CD4-positive, alpha-beta memory T cell (primary cell): Measurements from ENCODE around the gene KPNB1. TPM values are rescaled to one million over a fixed set of nuclear protein-coding genes. Genes with fewer than 3 reads are reported as not detected.

Experiments
- CTCF ChIA-PET: fragments of 350-600 bp; sonication (Branson Sonifier 250); formaldehyde crosslinking; loops from one replicate; lab custom pipeline; 2021; ENCODE audit warnings: inconsistent platforms; ENCODE audit not compliant: partially characterized antibody; lab: Charles Lee
- POLR2A ChIA-PET: fragments of 350-600 bp; sonication (Branson Sonifier 250); formaldehyde crosslinking; loops from one replicate; lab custom pipeline; 2021; ENCODE audit not compliant: partially characterized antibody; lab: Charles Lee
- DNase-seq, 5 donors: peaks; one replicate each; pipeline versions ENCODE4 v3.0.0 to v3.0.0-alpha.2; 2020 to 2022; ENCODE audit warnings: mixed read lengths in 1 of 5
- H3K27ac ChIP-seq: one replicate; pipeline ENCODE4 v1.7.0; 2013; ENCODE audit warnings: low read depth, low read length
- H3K27me3 ChIP-seq: 2 replicates; pipeline ENCODE4 v1.7.0; 2013; ENCODE audit warnings: mild to moderate bottlenecking, low read length, moderate library complexity; ENCODE audit not compliant: insufficient read depth
- H3K36me3 ChIP-seq: 2 replicates; pipeline ENCODE4 v1.7.0; 2013; ENCODE audit warnings: mild to moderate bottlenecking, low read length, moderate library complexity; ENCODE audit not compliant: insufficient read depth
- H3K4me1 ChIP-seq: 2 replicates; pipeline ENCODE4 v1.7.0; 2013; ENCODE audit warnings: mild to moderate bottlenecking, low read length, moderate library complexity; ENCODE audit not compliant: insufficient read depth
- H3K4me3 ChIP-seq, 2 donors: one replicate each; pipeline ENCODE4 v1.7.0; 2013; ENCODE audit warnings: low read length in 2 of 2, mild to moderate bottlenecking in 1 of 2
- H3K9me3 ChIP-seq, 2 donors: one replicate each; pipeline ENCODE4 v1.7.0; 2013; ENCODE audit warnings: low read length in 2 of 2, control low read depth in 1 of 2; ENCODE audit not compliant: control insufficient read depth in 1 of 2
- H3K27ac Mint-ChIP-seq, 7 donors: one replicate each; pipeline ENCODE4 v1.8.0; 2020 to 2021; ENCODE audit warnings: mixed read lengths in 7 of 7, mild to moderate bottlenecking in 6 of 7, inconsistent platforms in 3 of 7, moderate library complexity in 3 of 7
- H3K27me3 Mint-ChIP-seq, 2 donors: one replicate each; pipeline ENCODE4 v1.8.0; 2020 to 2021; ENCODE audit warnings: mixed read lengths in 2 of 2
- H3K36me3 Mint-ChIP-seq, 2 donors: one replicate each; pipeline ENCODE4 v1.8.0; 2020 to 2021; ENCODE audit warnings: mixed read lengths in 2 of 2, inconsistent platforms in 1 of 2, mild to moderate bottlenecking in 1 of 2
- H3K4me1 Mint-ChIP-seq, 4 donors: one replicate each; pipeline ENCODE4 v1.8.0; 2020 to 2021; ENCODE audit warnings: mixed read lengths in 4 of 4, mild to moderate bottlenecking in 1 of 4
- H3K4me3 Mint-ChIP-seq, 8 donors: one replicate each; pipeline ENCODE4 v1.8.0; 2020 to 2021; ENCODE audit warnings: mixed read lengths in 8 of 8, mild to moderate bottlenecking in 7 of 8, moderate library complexity in 6 of 8, inconsistent platforms in 3 of 8
- H3K9me3 Mint-ChIP-seq, 8 donors: one replicate each; pipeline ENCODE4 v1.8.0; 2020 to 2021; ENCODE audit warnings: mixed read lengths in 8 of 8, mild to moderate bottlenecking in 5 of 8, inconsistent platforms in 3 of 8, moderate library complexity in 1 of 8
- intact Hi-C: fragments of 100-400 bp; cut with micrococcal nuclease; formaldehyde crosslinking; loops from one replicate; pipeline ENCODE4 v1.15.1; 2023
- polyA plus RNA-seq, 2 donors: library from polyadenylated mRNA; unstranded; fragments of 300-500 nt; fragmentation: Illumina TruSeq; gene quantifications; one replicate each; pipeline ENCODE4 v1.2.3, GENCODE V29; 2021
- total RNA-seq, 2 experiments: library from RNA; stranded (reverse); gene quantifications; one replicate each; pipeline ENCODE4 v1.2.3, GENCODE V29; 2021

KPNB1 gene
- total and polyA plus RNA-seq, 4 experiments from 2014 or later = 13.4 to 268 (median 142) TPM

DNA sequence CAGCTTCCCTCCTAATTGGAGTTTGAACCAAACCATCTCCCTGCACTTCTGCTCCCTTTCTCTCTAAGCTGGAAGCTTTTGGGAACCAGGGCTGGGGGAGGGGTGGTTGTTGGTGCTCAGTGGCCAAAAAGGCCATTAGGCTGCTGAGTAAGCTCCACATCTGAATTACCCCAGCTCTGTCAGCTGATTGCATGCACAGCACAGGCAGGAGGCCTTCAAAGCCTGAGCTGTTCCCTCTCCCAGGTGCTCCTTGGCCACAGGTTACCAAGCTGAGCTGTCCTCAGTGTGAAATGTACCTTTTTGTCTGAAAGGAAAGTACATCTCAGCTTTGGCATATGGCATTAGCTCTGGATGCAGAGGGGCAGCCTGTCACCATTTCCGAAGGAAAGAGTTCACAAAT is 38.0 kb downstream of the KPNB1 start:
- Histone ChIP-seq H3K4me3 (no peak overlapping the region), H3K27ac (no peak overlapping the region), H3K36me3 (peaks cover 10% of the 10 kb centered on the region), H3K9me3 (no peaks in the 10 kb centered on the region), H3K4me1 (peaks cover 9% of the 10 kb centered on the region), H3K27me3 (no peaks in the 10 kb centered on the region)
- H3K4me3 Mint-ChIP-seq = no peak overlapping the region
- POLR2A ChIA-PET = interaction anchor here (1.1 to 1.7 kb wide), 2 partner anchors 39 to 48 kb away, joined by 4 to 7 read pairs; no protein-coding TSS in a partner anchor
- peaks cover 9 to 34% of the 10 kb centered on the region in 2 donors for H3K36me3 Mint-ChIP-seq
- peaks cover 2 to 26% (median 13%) of the 10 kb centered on the region in 4 donors for H3K4me1 Mint-ChIP-seq
- DNase-seq = no peak
- intact Hi-C loops = no loop called here
- H3K27ac Mint-ChIP-seq = no peak overlapping the region
- H3K9me3 Mint-ChIP-seq = no peaks in the 10 kb centered on the region
- CTCF ChIA-PET = interaction anchor here (1.4 to 2.3 kb wide), 5 partner anchors 10 to 45 kb away, joined by 4 to 9 read pairs (median 7); partner anchors contain the start of gene TBX21
- H3K27me3 Mint-ChIP-seq = no peaks in the 10 kb centered on the region

- H3K9me3 Mint-ChIP-seq = no peaks in the 10 kb centered on the region
- no peak for DNase-seq
- H3K27ac Mint-ChIP-seq = peak overlapping the region in 1 of 7 donors; percentile 52
- peaks cover 19% of the 10 kb centered on the region for H3K4me1 ChIP-seq
- peaks cover 4% of the 10 kb centered on the region for H3K36me3 ChIP-seq
- H3K27me3 Mint-ChIP-seq = no peaks in the 10 kb centered on the region
- no peak overlapping the region for H3K27ac ChIP-seq
- H3K36me3 Mint-ChIP-seq = peaks cover 5 to 14% of the 10 kb centered on the region in 2 donors
- peaks cover 11 to 38% (median 19%) of the 10 kb centered on the region in 4 donors for H3K4me1 Mint-ChIP-seq
- H3K4me3 ChIP-seq = no peak overlapping the region
- intact Hi-C loops = no loop called here
- H3K4me3 Mint-ChIP-seq = no peak overlapping the region
- H3K9me3 ChIP-seq = no peaks in the 10 kb centered on the region
- ChIA-PET CTCF (interaction anchor here (1.6 kb wide), 1 partner anchor 9 kb away, joined by 7 read pairs; no protein-coding TSS in a partner anchor), POLR2A (interaction anchor here (1.5 kb wide), 1 partner anchor 12 kb away, joined by 4 read pairs; no protein-coding TSS in a partner anchor)
- no peaks in the 10 kb centered on the region for H3K27me3 ChIP-seq
These were observed 40.4 kb downstream of the KPNB1 start for GRCh38 chr17:47690121-47690520.

DNA sequence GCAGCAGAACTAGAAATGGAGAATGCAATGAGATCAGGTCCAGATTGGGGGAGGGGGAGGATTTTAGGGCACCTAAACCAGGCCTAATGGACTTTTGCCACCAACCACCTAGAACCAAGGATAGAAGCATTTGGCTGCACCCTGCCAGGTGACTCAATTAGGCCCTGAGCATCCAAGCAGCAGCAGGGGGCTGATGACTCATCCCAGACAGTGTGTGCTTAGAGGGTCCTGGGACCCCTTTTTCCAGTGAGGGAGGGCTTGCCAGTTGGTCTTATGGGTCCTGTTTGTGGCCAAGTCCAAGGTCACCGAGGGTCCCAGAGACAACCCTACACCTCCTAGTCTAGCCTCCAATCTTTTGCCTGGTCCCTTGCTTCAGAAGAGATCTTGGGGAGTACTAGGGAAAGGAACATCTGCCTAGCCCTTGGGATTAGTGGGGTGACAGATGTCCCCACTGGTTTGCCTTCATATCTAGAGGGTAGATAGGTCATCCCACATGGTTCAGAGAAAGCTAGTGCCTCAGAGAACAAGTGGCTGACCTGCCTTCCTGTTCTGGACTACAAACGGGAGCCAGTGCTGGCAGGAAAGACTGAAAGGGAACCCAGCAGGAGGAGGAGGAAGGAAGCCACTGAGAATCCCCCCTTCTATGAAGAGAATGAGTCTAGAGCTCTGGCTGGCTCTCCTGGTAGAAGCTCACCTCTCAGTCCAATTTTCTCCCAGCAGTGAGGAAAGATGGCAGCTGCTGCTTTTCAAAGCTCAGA is 42.6 kb downstream of the KPNB1 start:
- no peaks in the 10 kb centered on the region for H3K9me3 Mint-ChIP-seq
- Histone ChIP-seq H3K9me3 (no peaks in the 10 kb centered on the region), H3K4me1 (peaks cover 27% of the 10 kb centered on the region), H3K27ac (no peak overlapping the region), H3K27me3 (no peaks in the 10 kb centered on the region), H3K36me3 (no peaks in the 10 kb centered on the region), H3K4me3 (no peak overlapping the region)
- peaks cover 12 to 40% (median 24%) of the 10 kb centered on the region in 4 donors for H3K4me1 Mint-ChIP-seq
- ChIA-PET POLR2A (interaction anchor here (0.8 to 3.7 kb wide), 7 partner anchors 9 to 44 kb away, joined by 3 to 34 read pairs (median 7); partner anchors contain the start of genes KPNB1 and TBX21), CTCF (interaction anchor here (1.0 to 7.7 kb wide), 7 partner anchors 8 to 49 kb away, joined by 3 to 62 read pairs (median 5); partner anchors contain the start of gene TBX21)
- DNase-seq = no peak
- H3K4me3 Mint-ChIP-seq = peak overlapping the region; percentile 57 to 94 (median 90)
- intact Hi-C loops = no loop called here
- peak overlapping the region in 4 of 7 donors; percentile 3 to 87 (median 86) for H3K27ac Mint-ChIP-seq
- H3K27me3 Mint-ChIP-seq = no peaks in the 10 kb centered on the region
- peaks cover 0 to 2% of the 10 kb centered on the region in 2 donors for H3K36me3 Mint-ChIP-seq

DNA sequence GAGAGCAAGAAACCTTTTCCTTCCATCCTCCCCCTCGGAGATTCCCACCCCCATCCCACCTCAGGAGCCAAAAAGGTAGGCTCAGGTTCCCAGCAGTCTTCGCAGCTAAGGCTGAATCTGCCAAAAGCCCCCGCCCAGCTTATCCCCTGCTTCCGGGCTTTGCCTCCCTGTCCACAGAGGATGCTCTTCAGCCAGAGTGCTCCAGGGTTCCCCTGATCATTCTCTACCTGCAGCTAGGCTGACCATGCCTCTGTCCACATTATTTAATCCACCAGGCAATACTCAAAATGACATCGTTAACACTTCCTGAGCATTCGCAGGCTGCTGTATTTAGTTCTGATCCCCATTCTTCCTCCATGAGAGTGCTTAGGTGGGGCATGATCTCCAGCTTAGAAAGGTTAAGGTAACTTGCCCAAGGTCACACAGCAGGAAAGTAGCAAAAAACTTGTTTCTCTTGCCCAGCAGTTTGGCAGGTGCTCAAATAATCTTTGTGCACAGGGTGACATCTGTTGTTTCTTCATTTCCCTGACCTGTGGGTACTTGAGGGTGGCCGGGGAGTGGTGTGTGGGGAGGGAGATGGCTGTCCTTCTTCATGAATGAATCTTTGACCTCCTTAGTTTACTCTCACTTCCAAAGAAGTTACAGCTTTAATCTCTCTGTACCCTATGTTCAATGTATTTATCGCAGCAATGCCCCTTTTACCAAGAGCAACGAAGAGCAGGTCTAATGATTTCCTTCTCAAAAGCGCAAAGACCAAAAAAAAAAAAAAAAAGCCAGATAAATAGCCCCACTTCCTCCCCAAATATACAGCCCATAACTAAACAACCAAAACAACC is 43.4 kb downstream of the KPNB1 start:
- DNase-seq = no peak

DNA sequence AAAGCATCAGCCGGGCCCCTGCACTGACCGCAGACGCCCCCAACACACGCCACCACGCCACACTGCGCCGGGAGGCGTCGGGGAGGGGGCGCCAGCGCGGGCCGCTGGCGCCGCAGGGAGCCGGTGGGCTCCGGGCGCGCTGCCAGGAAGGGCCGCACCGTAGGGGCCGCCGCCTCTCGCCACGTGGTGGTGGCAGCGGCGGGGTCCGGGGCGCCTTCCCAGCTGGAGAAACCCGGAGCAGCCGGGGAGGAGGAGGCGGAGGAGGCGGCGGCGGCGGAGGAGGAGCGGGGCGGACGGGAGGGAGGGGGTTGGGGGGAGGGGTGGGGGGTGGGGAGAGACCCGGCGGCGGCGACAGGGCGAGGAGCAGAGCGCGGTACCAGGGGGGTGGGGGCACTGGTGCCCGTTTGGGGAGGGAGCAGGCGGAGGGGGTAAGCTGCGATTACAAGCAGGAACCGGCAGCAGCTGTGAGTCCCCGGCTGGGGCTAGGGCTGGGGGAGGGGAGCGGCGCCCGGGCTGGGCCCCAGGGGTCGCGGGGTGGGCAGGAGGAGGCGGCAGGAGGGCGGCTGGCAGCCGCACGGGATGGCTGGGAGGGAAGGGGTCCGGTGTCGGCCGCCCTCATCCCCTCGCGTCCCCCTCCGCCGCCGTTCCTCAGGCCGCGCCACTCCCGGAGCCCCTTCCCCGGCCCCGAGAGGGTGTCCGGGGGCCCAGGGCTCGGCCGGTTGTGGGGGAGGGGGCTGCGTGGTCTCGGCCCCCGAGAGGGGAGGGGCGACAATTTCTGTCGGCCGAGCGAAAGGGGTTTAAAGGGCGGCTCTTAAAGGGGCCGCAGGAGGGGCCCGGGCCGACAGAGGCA is 44.2 kb downstream of the KPNB1 start, which contains the start of gene TBKBP1:
TSS of gene TBKBP1 (plus strand) at position 431 of the 850 bp plus-strand sequence. CDS start 1,952 bp downstream, outside the sequence.
- H3K4me1 Mint-ChIP-seq = peaks cover 12 to 50% (median 27%) of the 10 kb centered on the region in 4 donors
- peak within 1 kb of the TSS; percentile 85 to 94 (median 87) for H3K27ac Mint-ChIP-seq
- no peaks in the 10 kb centered on the region for H3K27me3 Mint-ChIP-seq
- H3K4me3 Mint-ChIP-seq = peak within 1 kb of the TSS; percentile 89 to 95 (median 93)
- H3K4me1 ChIP-seq = peaks cover 29% of the 10 kb centered on the region
- peak within 1 kb of the TSS; percentile 29 to 52 for H3K4me3 ChIP-seq
- ChIA-PET CTCF (interaction anchor here (0.7 to 7.7 kb wide), 6 partner anchors 16 to 105 kb away, joined by 3 to 62 read pairs (median 6); partner anchors contain the start of gene TBX21), POLR2A (interaction anchor here (0.6 to 3.7 kb wide), 15 partner anchors 9 to 759 kb away, joined by 3 to 34 read pairs (median 5); partner anchors contain the start of genes KPNB1 and TBX21)
- intact Hi-C loops = no loop called here
- H3K36me3 ChIP-seq = no peaks in the 10 kb centered on the region
- H3K9me3 Mint-ChIP-seq = no peaks in the 10 kb centered on the region
- H3K27me3 ChIP-seq = no peaks in the 10 kb centered on the region
- H3K36me3 Mint-ChIP-seq = peaks cover 0 to 4% of the 10 kb centered on the region in 2 donors
- peak; percentile 41 to 79 (median 51) for DNase-seq
- H3K27ac ChIP-seq = peak within 1 kb of the TSS; percentile 39
- H3K9me3 ChIP-seq = no peaks in the 10 kb centered on the region

More for the DNA sequence above, 43.4 kb downstream of the KPNB1 start:
- ChIA-PET CTCF (interaction anchor here (0.6 to 7.7 kb wide), 8 partner anchors 9 to 106 kb away, joined by 3 to 62 read pairs (median 4); partner anchors contain the start of gene TBX21), POLR2A (interaction anchor here (0.5 to 3.7 kb wide), 13 partner anchors 10 to 202 kb away, joined by 3 to 34 read pairs (median 6); partner anchors contain the start of genes KPNB1 and TBX21)
- Histone ChIP-seq H3K9me3 (no peaks in the 10 kb centered on the region), H3K36me3 (no peaks in the 10 kb centered on the region), H3K27ac (peak overlapping the region; percentile 13), H3K27me3 (no peaks in the 10 kb centered on the region), H3K4me3 (peak overlapping the region in 1 of 2 donors; percentile 32), H3K4me1 (peaks cover 27% of the 10 kb centered on the region)
- peak overlapping the region; percentile 85 to 93 (median 87) for H3K27ac Mint-ChIP-seq
- no peaks in the 10 kb centered on the region for H3K27me3 Mint-ChIP-seq
- no peaks in the 10 kb centered on the region for H3K9me3 Mint-ChIP-seq
- intact Hi-C loops = no loop called here
- peaks cover 12 to 43% (median 26%) of the 10 kb centered on the region in 4 donors for H3K4me1 Mint-ChIP-seq
- H3K4me3 Mint-ChIP-seq = peak overlapping the region; percentile 85 to 95 (median 92)
- peaks cover 0 to 2% of the 10 kb centered on the region in 2 donors for H3K36me3 Mint-ChIP-seq
